HG02623 (cell line): ENCODE measurements around the gene ACVR1.
"Not testable (repeated sequence)": the region's sequence is repeated elsewhere in the genome, so short reads cannot be mapped to it uniquely, and the experiment has no call there.

Source experiments
- ATAC-seq: cut with Tn5 transposase; IDR thresholded peaks from one replicate; pipeline ENCODE4 v1.9.1; 2021; ENCODE audit warnings: moderate library complexity; ENCODE audit not compliant: unreplicated experiment

ACVR1 gene

DNA sequence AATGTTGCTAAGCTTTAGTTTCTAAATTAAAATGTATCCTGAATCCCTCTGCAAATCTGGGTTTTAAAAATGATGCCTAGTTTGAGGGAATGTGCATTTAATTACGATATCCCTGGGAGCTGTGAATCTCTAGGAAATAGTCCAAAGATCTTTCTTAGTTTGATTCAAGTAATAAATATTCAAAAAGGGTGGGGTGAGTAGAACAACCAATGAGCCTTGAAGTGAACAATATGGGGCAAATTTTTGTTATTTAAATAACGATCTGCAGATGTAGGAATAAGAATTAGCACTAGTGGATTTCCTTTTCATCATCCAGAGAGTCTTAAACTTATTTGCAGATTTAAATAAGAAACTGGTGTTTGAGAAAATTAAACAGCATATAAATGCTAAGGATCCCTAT is 106.3 kb downstream of the ACVR1 start:
- no peak for ATAC-seq

DNA sequence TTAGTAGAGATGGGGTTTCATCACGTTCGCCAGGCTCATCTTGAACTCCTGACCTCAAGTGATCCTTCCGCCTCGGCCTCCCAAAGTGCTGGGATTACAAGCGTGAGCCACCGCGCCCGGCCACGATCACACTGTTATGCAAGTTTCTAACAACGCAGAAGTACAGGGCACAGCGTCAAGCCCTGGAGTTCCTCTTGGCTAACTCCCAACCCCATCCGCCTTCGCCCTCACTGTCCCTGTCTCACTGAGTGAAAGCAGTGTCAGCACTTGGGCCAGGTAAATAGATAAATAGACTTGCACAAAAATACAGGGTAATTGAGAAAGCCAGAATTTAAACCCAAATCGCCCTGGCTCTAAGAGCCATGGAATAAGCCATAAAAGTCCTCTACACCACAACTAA is 111.7 kb downstream of the ACVR1 start:
- ATAC-seq: no peak

DNA sequence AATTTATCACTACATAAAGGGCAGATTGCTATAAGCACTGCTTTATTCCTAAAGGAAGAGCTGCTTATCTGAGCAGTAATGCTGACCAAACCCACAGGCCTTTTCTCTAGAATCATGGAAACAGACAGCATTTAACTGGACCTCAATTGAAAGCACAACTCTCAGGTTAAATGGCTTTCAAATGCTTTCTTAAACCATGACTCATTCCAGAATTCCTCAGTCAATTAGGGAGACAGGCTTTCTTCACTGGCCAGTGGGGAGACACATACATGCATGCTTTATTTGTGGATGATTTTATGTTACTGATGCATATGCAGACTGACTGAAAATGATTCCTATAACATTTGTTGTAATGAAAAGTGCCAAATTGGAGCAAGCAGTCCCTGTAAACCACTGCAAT is 114.6 kb downstream of the ACVR1 start:
- no peak for ATAC-seq

DNA sequence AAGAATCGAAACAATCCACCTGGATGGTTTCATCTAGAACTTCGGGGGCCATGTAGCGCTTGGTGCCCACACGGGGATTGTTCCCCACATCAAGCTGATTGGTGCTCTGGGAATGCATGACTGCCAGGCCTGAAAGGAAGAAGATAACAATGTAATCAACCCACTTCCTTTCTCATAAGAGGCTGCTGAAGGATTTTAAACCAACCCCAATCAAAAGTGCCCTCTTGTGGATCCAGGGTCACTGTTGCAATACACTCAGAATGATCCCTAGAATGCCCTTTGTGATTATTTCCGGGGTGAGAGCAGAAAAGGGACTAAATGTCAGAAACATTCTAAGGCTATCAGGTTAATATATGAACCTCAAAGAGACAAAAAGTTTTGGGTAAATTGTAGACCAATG is 115.2 kb downstream of the ACVR1 start:
- ATAC-seq: no peak

DNA sequence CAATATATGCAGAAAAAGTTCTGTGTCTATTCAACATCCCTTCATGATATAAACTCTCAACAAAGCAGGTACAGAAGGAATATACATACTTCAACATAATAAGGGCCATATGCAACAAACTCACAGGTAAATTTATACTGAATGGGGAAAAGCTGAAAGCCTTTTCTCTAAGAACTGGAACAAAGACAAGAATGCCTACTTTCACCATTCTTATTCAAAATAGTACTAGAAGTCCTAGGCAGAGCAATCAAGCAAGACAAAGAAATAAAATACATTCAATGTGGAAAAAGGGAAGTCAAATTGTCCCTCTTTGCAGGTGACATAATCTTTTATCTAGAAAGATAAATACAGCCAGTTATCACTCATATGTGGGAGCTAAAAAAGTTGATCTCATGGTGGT is 116.3 kb downstream of the ACVR1 start:
- ATAC-seq: no peak

DNA sequence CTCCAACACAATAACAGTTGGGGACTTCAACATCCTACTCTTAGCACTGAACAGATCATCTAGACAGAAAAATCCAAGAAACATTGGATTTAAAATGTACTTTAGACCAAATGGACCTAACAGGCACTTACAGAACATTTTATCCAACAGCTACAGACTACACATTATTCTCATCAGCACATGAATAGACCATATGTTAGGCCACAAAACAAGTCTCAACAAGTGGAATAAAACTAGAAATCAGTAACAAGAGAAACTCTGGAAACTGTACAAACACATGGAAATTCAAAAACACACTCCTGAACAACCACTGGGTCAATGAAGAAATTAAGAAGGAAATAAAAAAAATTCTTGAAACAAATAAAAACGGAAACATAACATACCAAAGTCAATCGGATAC is 117.5 kb downstream of the ACVR1 start:
- ATAC-seq: no peak

DNA sequence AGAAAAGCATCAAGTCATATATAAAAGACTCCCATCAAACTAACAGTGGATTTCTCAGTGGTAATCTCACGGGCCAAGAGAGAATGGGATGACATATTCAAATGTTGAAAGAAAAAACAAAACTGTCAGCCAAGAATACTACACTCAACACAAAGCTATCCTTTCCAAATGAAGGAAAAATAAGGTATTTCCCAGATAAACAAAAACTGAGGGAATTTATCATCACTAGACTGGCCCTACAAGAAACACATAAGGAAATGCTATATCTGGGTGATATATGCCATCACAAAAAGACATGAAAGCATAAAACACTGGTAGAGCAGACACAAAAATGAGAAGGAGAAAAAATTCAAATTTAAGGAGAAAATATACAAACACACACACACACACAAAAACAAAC is 118.6 kb downstream of the ACVR1 start:
- ATAC-seq: no peak

DNA sequence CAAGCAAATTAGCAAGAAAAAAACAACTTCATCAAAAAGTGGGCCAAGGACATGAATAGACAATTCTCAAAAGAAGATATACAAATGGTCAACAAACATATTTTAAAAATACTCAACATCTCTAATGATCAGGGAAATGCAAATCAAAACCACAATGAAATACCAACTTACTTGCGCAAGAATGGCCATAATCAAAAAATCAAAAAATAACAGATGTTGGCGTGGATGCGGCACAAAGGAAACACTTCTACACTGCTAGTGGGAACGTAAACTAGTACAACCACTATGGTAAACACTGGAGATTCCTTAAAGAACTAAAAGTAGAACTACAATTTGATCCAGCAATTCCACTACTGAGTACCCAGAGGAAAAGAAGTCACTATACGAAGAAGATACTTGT is 119.7 kb downstream of the ACVR1 start:
- ATAC-seq: not testable (repeated sequence)

DNA sequence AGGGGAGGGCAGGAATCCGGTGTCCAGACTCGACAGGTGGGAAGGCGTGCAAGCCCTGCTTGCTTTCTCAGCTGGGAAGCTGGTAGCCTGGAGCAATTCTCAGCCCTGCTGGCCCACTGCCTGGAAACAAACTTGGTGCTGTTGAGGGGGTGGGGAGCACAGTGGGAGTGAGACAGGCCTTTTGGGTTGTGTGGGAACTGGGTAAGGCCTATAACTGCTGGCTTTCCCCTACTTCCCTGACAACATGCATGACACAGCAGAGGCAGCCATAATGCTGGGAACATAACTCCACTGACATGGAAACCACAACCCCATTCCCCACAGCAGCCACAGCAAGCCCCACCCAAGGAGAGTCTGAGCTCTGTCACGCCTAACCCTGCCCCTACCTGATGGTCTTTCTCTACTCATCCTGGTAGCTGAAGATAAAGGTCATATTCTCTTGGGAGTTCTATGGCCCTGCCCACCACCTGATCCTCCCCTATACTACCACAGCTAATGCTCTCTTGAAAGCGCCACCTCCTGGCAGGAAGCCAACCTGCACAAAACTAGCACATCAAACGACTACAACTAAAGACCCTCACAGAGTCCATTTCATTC is 124.6 kb downstream of the ACVR1 start:
- peak; percentile 73 for ATAC-seq

DNA sequence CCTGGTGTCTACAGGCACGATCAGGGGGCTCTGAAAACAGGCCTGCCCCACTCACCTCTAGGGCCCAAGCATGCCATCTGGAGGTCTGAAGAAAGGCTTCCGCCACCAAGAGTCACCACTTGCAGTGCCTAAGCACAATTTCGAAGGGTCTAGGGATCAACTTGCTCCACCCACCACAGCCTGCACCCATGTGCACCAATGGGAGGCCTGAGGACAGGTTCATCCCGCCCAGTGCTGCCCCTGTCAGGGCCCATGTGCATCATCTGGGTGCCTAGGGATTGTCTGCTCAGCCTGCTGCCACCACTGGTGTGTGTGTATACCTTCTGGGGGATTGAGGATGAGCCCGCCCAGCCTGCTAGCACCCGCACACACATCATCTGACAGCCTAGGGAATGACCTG is 126.4 kb downstream of the ACVR1 start:
- ATAC-seq: no peak

DNA sequence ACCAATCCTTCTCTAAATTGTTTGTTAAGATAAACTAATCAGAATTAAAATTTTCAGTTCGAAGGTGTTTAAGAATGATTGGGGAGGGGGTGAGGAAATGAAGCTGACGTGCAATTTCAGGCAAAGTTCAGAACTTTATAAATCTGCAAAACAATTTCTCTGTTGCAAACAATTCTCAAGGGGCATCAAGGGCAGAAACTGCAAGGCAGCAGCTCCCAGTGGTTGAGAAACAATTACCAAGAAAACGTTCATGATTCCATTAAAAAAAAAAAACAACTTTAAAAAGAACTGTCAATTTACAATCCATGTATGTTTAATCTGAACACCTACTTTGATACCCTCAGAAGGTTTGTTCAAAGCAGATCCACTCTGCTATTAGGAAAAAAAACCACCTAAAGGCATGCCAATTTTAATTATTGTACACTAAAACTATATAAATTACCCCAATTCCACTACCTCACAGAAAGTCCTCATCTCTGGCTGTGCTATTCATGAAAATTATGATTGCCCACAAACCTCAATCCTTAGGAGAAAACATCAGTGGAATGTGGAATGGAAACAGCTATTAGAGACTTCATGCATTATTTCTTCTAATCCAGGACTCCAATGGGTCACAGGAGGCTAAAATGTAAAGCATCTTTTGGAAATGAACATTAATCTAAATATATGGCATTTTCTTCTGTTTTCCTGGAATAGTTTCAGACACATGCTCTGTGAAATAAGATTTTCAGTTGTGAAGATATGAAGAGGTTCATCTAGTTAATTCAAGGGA is 127.6 kb downstream of the ACVR1 start:
- no peak for ATAC-seq

DNA sequence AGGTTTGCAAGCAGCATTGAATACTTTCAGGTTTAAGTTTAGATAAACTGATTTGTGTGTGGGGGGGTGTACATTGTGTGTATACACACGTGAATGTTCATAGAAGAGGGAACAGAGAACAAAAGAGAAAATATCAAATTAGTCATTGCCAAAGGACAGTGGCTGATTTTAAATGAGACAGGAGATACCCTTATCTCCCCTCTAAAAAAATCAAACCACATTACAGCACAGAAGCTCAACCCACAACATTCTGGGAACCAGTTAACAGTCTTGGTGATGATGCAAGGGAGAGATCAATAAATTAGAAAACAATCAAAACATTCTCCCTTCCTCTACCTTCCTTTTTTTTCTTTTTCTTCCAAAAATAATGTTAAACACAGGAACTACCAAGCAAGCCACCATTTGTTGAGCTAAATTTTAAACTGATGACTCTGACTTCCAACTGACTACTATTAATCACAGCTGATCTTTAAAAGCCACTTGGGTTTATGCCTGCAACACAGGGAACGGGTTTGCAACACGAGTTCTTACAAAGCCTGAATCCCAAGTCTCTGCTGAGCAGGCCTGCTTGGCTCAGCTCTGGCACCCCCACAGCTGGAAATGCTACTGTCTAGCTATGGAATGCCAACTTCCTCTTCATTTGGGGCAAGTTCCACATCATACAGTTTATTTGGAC is 128.3 kb downstream of the ACVR1 start:
- peak; percentile 57 for ATAC-seq

DNA sequence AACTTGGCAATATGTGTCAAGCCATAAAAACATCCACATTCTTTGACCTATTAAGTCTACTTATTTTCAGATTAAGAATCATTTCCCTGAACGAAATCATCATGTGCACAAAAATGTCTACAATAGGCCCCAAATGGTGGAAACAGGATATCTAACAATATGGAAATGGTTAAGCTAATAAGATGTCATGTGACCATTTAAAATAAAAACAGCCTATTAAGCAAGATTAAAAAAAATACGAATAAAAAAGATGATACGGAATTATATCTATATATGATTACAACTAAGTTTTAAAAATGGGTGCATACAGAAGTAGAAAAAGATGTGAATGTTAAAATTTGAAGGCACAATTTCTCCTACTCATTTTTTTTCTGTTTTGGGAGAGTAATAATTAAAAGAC is 128.8 kb downstream of the ACVR1 start:
- no peak for ATAC-seq

DNA sequence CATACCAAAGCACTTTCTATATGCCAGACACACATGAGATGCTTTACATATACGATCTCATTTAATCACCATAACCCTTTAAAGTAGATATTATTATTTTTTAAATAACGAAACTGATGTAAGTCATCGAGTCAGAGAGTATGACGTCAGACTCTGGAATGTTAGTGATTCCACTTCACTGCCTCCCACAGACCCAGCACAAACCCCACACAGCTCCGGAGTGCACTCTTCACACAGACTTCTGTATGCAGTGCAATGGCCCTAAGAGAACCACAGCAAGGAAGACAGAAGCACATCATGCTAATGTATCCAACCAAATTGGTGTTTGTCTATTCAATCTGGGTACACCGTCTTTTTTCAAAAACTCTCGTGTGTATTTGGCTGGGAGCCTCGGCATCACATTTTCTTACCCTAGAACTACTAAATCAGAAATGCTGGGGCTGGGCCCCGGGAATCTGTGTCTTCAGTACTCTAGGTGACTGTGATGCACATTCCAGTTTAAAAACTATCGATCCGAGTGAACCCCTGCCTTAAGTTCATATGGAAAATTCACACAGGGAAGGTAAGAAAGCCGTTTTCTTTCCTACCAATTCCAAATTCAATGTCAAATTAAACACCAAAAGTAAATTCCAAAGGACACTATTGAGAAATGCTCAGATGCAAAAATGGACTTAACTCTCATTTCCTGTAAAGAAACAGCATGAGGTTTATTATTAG is 129.7 kb downstream of the ACVR1 start:
- ATAC-seq: no peak

DNA sequence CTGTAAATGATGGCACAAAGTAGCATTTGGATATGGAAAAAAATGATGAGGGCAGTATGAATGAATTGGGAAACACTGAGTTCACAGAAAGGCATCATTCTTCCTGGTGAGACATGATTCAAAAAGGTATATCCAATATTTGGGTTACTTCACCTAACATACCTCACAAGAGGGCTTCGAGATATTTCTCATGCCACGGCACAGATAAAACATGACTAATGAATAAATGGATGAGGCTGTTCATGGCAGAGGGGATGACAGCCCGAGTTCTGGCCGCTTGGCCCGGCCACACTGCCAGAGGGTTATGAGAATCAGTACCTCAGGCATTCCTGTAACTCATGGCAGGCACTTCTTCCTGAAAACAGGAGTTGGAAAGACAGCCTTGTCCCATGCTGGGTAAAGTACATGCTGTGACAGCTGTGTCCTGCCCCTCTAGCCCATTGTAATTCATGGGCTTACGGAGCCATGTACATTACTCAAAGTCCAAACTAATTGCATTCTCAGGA is 131.5 kb downstream of the ACVR1 start:
- ATAC-seq: no peak

DNA sequence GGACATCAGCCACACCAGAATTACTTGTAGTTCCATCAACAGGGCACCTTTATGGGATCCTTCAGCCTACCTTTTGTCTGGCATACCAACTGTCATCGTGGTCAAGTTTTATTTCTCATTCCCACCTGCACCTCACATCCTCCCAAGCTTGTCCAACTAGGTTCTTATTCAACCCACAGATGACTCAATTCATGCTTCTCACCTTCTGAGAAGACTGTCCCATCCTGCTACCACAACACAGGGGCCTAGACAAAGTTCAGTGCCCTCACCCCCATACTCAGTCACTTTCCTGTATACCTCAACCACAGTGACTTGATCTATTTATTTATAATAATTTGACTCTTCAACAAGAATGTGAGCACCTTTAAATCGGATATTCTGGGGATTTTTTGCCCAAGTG is 133.1 kb downstream of the ACVR1 start:
- ATAC-seq: peak; percentile 73

DNA sequence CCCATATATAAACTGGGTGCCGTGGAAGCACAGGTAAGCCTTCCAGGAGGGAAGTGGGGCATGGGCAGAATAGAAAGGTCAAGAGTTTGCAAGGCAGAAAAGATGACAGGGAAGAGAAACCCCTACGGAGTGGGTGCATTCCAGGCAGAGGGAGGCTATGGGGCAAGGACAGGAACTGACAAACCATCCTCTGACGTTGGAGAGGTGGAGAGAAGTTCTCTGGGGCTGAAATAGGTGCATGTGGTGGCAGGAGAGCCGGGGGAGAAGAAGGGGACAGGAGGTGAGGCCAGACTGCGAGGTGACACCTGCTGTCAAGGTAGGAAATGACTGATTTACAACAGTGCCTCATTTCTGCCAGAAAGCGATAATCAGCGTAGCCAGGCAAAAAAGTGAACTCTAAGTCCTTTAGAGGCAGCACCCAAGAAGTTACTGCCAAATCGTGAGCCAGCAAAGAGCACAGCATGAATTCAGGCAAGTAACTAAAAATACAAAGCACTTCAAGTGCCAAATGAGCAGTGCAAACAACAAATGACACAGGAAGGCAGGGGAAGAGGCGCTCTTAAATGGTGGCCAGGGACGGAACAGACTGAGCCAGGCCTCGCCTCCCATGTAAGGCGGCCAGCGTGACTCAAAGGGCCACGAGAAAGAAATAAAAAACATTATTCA is 134.2 kb downstream of the ACVR1 start:
- ATAC-seq: no peak

DNA sequence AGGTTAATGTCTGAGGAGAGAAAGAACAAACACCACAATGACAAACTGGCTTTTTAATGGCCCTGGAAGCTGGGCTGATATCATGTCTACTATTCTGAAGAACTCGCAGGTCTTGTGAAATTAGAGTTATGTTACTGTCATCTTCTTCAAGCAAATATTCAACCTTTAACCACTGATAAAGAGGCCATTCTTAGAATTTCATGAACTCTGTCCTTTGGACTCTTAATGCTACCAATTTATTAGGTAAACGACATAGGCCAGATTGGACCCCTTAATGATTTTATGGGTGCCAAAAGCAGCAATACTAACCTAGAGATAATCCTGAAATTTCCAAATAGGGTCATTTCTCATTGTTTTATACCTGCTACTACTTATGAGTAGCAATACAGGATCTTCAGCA is 138.5 kb downstream of the ACVR1 start:
- no peak for ATAC-seq

DNA sequence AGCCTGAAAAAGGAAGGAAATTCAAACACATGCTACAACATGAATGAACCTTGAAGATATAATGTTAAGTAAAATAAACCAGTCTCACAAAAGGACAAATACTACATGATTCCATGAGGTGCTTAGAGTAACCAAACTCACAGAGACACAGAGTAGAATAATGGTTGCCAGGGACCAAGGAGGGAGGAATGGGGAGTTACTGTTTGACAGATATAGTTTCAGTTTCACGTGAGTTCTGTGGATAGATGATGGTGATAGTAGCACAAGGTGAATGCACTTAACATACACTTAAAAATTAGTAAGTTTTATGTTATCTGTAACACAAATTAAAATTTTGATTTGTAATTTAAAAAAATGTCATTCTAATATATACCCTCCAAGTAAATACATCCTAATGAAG is 140.6 kb downstream of the ACVR1 start:
- no peak for ATAC-seq

DNA sequence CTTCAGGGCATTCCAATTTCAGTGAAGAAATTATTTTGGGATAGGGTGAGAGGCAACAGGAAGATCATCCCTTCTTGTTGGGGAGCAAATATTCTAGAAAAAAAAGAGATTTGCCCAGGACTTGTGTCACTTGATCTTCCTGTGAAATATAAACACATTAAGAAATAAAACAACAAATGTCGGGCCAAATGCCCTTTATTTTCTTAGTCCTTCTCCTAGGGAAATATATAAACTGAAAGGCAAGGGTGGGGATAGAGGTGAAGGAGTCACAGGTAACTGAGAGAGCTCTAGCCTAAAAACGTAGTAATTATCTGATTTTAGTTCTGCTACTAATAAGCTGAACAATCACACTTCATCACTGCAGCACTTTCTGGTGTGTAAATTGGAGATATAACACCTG is 142.9 kb downstream of the ACVR1 start:
- ATAC-seq: no peak

DNA sequence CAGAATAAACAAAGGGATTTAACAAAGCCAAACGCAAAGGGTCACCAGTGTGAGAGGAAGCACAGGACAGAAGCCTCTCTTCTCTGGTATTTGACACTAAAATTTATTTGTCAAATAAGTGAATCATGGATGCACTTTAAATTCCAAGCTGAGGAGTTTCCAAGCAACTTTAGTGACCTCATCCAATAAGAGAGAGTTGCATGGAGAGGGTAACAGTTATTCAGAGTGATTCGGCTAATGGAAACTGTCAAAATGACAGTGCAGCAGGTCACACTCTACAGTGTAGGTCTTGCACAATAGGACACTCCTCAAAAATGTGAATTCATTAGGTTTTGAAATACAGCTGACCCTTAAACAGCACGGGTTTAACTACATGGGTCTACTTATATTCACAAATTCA is 143.5 kb downstream of the ACVR1 start:
- no peak for ATAC-seq
